ENCODE results near the gene LAMA2. TPM values are rescaled to one million over a fixed set of nuclear protein-coding genes. Genes with fewer than 3 reads are reported as not detected.

LAMA2 gene
- polyA plus RNA-seq, 3 donors = 31.5 to 39.9 (median 37.2) TPM

DNA sequence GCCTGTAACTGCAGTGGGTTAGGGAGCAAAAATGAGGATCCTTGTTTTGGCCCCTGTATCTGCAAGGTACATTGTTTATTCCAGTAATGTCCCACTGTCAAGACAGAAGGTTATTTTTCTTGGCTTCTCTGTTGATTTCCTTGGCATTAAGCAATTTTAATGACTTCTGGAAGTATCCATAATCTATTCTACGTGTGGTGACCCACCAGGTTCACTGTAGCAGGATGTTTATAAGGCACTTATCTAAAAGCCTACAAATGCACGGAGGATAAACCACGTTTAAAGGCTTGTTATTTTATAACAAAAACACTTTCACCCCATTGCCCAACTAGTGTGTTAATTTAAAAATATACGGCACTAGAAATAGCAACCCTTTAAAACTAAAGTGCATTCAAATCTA is 294.9 kb downstream of the LAMA2 start:
- DNase-seq = no peak

- no peak for DNase-seq
Observed at GRCh38 chr6:129179283-129179682, 296.3 kb downstream of the LAMA2 start.

DNA sequence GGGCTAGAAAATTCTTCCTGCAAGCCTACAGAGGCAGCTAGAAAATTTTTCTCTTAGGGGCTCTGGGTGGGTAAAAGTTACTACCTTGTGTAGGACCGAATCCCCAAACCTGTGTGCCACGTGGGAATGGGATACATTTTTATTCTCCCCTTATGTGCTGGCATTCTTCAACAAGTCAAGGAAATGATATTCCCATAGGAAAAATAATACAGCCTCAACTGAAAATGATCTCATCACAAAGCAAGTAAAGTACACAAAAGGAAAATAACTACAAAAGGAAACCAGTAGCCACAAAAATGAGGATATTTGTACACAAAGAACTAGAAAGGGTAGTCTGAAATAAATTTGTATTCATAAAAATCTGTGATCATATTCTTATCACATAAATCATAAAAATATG is 298.1 kb downstream of the LAMA2 start:
- no peak for DNase-seq

- no peak for DNase-seq
Observed at GRCh38 chr6:129183187-129183591, 300.3 kb downstream of the LAMA2 start.

DNA sequence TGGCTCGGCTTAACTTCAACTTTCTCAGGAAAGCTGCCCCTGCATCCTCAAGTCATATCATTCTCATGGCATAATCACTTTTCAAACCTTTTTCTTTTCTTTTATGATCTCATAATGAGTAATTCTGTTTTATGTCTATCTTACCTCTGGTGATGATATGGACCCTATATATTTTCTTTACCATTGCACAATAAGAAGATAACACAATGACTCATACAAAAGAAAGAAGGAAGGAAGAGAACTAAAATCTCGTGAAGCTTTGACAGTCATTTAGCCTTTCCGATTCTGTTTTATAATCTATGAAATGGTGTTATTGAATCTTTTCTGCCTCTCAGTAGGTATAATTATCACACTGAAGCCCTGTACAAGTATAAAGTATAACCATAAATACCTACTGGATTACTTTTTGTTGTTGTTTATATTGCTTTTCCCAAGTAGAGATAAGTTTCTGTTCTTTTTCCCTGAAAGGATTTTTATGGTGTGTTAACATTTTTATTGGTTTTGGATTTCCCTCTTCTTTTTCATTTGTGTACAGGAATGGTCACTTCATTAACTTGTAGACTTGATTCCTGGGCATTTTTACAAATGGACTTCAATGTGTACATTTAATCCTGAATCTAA is 300.9 kb downstream of the LAMA2 start:
- DNase-seq = no peak

DNA sequence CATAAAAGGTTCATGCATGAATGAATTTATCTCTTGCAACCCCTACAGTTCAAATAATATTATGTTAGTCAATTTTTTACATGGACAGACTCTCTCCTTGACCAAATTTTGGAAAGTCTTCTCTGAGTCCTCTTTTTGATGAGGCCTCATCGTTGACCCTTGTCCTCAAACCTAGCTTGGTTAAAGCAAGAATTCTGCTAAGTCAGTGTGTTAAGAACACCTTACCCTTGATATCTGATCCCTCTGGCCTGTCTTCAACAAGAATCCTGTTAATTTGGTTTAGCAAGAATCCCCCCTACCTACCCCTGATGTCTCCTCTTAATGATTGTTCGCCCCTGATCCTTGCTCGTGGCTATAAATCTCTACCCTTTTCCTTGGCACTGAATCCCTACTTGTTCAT is 301.4 kb downstream of the LAMA2 start:
- DNase-seq = no peak

DNA sequence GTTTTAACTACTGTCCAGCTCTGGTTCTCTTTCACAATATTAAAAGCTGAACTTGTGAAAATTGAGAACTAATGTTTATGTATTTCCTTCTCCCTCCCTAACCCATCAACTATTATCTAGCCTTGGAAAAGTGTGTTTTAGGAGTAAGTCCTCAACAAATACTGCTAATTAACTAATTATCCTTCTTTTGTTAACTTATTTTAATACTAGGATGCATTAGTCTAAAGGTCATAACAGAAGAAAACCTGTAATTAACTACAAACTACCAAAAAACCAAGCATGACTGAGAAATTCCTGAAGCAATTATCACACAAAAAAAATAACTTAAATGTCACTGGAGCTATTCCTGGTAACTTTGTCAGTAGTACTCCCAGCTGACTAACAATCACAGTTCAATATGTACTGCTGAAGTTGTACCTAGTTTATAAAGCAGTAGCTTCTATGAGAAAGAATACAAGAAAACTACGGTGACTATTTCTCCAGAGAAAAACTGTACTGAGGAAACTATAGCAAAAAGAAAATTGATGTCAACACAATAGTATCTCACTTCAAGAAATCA is 301.9 kb downstream of the LAMA2 start:
- DNase-seq = no peak

DNA sequence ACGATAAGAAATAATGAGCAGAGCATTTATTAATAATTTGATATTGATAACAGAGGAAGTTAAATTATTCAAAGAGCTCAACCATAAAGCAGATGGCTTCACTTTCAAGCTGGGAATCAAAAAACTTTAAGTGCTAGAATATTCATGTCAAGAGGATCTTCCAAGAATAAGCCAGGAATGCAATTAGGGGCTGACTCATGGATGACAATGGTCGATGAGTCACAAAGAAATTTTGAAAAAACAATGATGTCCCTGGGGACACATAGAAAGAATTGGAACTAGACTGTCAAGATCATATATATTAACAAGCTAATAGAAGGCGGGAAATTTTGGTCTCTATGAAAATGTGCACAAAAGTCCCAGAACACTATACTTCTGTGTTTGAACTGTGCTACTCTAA is 304.1 kb downstream of the LAMA2 start:
- no peak for DNase-seq

- DNase-seq = no peak
Observed at GRCh38 chr6:129188306-129188705, 305.4 kb downstream of the LAMA2 start.

GRCh38 chr6:129188795-129189194 is 305.9 kb downstream of the LAMA2 start:
- DNase-seq = no peak

GRCh38 chr6:129189266-129189665 is 306.3 kb downstream of the LAMA2 start:
- DNase-seq = no peak

DNA sequence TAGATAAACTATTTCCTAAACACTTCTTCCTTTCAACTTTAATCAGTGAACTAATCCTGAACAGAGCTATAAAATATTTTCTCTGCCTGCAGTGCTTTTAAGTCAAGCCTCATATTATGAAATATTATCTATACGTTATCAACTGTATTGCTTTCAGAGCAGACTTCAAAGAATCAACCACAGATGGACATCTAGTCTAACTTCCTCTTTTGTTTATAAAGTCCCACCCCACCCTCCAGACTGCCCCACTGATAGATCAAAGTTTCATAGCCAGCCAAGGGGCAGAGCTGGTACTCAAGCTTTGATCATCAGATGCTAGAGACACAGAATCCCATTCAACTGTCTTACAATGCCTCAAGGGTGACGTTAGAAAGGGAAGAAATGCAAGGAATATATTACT is 308.3 kb downstream of the LAMA2 start:
- no peak for DNase-seq

DNA sequence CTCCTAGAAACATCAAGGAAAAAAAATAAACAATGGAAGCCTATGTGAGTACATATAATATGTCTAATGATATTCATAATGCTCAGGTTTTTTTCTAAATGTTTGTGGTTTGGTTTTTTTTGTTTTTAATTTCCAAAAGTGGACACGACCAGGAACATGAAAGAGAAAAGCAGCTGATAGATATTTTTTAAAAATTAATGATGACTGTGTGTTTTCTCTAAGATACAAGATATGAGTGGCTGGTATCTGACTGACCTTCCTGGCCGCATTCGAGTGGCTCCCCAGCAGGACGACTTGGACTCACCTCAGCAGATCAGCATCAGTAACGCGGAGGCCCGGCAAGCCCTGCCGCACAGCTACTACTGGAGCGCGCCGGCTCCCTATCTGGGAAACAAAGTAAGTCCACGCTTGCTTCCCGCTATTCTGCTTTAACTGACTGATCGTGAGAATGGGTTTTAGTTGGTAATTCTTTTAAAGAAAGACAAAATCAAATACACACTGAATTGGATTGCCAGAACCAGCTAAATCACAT is 309.6 kb downstream of the LAMA2 start:
- DNase-seq = no peak

DNA sequence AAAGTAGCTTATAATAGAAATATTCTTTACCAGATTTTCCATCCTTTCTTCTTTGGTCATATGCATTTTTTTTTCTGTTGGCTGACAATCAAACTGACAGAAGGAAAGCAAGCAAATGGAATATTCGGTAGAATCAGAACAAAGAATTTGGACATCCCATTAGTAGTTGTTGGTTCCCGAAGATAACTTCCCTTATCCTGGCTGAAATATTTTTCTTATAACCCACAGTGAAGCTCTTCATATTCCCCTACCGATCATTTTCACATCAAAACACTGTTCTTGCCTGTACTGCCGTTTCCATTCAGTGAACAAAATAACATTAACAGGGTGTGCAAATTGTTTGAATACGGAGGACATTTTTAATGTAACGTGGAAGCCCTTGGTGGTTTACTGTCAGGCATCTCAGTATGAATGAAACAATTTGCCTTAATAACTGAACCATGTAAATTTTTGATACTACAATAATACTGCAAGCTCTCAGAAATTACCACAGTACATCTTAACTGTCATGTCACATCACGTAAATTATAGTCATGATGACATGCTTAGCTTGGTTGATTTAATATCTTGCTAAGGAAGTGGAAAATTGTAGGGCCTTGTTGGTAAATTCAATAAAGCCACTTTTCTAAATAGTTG is 311.5 kb downstream of the LAMA2 start:
- no peak for DNase-seq

- DNase-seq = no peak
Observed at GRCh38 chr6:129195161-129195560, 312.2 kb downstream of the LAMA2 start.

- no peak for DNase-seq
Observed at GRCh38 chr6:129195643-129196042, 312.7 kb downstream of the LAMA2 start.

DNA sequence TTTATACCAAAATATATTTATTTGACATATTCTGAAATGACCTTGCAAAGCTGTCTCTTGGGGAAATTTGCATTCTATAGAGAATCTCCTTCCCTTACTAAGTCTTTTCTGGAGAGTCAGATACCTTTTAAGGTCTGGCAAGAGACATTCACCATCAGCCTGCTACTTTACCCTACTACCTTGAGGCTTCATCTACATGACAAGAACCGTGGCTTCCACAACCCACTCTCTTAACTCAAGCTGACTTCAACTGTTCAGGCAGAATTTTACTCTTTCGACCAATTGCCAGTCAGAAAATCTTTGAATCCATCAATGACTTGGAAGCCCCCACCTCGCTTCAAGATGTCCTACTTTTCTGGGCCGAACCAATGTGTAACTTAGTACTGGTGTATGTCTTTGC is 314.2 kb downstream of the LAMA2 start:
- no peak for DNase-seq

- no peak for DNase-seq
Observed at GRCh38 chr6:129200151-129200550, 317.2 kb downstream of the LAMA2 start.

DNA sequence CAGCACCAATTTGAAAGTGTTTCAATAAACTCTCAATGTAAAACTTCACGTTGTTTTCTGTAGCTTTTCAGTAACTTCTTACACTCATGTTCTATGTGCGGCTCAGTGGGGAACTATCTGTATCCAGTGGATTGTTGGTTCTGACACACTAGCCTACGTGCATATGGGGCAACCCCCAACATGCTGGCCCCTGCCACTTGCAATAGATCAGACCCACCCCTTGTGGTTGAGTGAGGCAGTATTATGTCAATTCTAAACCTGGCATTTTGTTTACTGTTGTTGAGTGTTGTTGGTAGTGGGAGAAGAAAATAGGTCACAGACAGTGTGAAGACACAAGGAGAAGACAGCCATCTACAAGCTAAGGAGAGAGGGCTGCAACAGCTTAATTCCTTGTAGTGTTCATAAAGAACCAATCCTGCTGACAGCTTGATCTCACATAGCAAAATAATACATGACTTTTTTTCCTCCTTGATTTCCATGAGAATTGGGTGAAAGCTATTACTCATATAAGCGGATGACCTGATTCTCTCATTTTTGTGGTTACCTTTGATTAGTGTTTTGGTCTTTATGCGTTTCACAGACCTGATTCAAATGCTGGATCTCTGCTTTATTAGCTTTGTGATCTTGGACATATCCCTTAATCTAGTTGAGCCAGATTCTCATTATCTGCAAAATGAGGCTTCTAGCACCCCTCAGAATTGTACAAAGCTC is 320.4 kb downstream of the LAMA2 start:
- no peak for DNase-seq

DNA sequence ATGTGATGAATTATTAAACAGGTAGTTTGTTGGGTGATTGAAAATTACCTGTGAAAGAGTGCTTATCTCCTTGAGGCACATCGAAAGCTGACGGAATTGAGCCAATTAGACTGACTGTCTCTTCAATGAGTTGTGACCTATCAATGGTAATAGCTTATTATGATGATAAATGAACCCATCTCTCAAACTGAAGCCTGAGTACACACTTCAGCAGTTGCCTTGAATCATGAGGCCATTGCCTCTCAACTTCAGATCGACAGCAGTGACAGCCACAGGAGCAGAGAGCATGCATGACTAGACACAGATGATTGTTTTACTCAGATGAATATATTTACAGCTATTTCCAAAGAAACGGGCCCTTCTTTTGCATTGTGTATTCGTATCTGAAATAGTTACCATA is 323.9 kb downstream of the LAMA2 start:
- DNase-seq = no peak

DNA sequence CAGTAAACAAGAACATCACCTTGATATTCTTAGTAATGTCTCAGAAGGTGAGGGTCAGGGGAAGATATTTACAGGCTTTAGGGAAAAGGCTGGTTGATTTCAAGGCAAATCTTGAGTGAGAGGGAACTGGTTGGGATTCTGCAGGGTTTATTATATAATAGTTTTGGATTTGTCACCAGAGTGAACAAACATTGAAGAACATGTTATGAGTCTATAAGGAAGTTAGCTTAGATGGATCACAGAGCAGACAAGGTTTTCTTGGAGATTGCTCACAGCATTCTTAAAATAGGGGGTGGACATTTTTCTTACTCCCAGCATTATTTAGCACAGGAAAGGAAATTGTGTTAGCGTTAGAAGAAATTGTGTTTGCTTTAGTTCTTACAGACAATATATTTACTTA is 324.9 kb downstream of the LAMA2 start:
- no peak for DNase-seq

DNA sequence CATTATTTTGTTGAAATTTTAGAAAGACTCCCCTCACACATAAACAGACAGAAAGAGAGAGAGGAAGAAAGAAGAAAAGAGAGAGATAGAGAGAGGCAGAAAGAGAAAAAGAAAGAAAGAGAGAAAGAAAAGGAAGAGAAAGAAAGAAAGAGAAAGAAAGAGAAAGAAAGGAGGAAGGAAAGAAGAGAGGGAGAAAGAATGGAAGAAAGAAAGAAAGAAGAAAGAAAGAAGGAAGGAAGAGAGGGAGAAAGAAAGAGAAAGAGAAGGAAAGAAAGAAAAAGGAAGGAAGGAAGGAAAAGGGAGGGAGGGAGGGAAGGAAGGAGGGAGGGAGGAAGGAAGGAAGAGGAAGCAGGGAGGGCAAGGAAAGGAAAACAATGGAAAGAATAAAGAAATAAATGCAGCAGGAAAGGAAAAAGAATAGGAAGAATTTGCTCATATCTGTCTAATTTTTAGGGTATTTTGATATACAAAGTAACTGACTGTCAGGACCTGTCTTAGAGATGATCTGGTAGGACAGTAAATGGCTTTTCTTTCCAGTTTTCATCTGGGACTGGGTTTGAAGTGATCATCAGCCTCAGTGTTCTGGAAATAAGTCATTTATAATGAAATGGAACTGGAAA is 325.6 kb downstream of the LAMA2 start:
- DNase-seq = no peak

All from renal pelvis (tissue), 4 donors.